Liver (tissue), 9 donors: Measurements from ENCODE around the gene INTS1. TPM values are rescaled to one million over a fixed set of nuclear protein-coding genes. Genes with fewer than 3 reads are reported as not detected.

Experiments
- DNase-seq: peaks from one replicate; pipeline ENCODE4 v3.0.0-alpha.2; 2017; ENCODE audit warnings: low spot score
- H3K27ac ChIP-seq, 2 donors: one replicate each; pipeline ENCODE4 v1.7.0; 2013; ENCODE audit warnings: inconsistent platforms in 2 of 2, low read length in 2 of 2, control low read depth in 1 of 2, low read depth in 1 of 2, mild to moderate bottlenecking in 1 of 2
- H3K27me3 ChIP-seq, 4 donors: one replicate each; pipeline versions ENCODE4 v1.6.1 to v1.7.0; 2013; ENCODE audit warnings: low read length in 3 of 4, inconsistent platforms in 1 of 4, mild to moderate bottlenecking in 1 of 4, moderate library complexity in 1 of 4; ENCODE audit not compliant: control insufficient read depth in 4 of 4, insufficient read depth in 4 of 4
- H3K36me3 ChIP-seq, 4 donors: one replicate each; pipeline versions ENCODE4 v1.6.1 to v1.7.0; 2013; ENCODE audit warnings: low read length in 3 of 4, mild to moderate bottlenecking in 3 of 4, low read depth in 1 of 4, moderate library complexity in 1 of 4; ENCODE audit not compliant: control insufficient read depth in 4 of 4, insufficient read depth in 3 of 4
- H3K4me1 ChIP-seq, 4 donors: one replicate each; pipeline versions ENCODE4 v1.6.1 to v1.7.0; 2013; ENCODE audit warnings: low read length in 3 of 4, mild to moderate bottlenecking in 3 of 4, moderate library complexity in 1 of 4; ENCODE audit not compliant: control insufficient read depth in 4 of 4, insufficient read depth in 4 of 4
- H3K4me3 ChIP-seq, 3 donors: one replicate each; pipeline versions ENCODE4 v1.6.1 to v1.7.0; 2013; ENCODE audit warnings: low read length in 3 of 3, control low read depth in 1 of 3, low read depth in 1 of 3, mild to moderate bottlenecking in 1 of 3
- H3K9ac ChIP-seq, 2 donors: one replicate each; pipeline ENCODE4 v1.7.0; 2013; ENCODE audit warnings: low read length in 2 of 2, mild to moderate bottlenecking in 2 of 2, moderate library complexity in 2 of 2, control low read depth in 1 of 2, low read depth in 1 of 2
- H3K9me3 ChIP-seq, 4 donors: one replicate each; pipeline versions ENCODE4 v1.6.1 to v1.7.0; 2013; ENCODE audit warnings: low read length in 3 of 4; ENCODE audit not compliant: control insufficient read depth in 4 of 4
- EGR1 ChIP-seq, 2 donors: IDR thresholded peaks; 2 replicates each; pipeline ENCODE4 v1.6.1; 2016 to 2018; ENCODE audit warnings: antibody characterized with exemption in 2 of 2, low read depth in 2 of 2
- FOXA1 ChIP-seq: IDR thresholded peaks from 2 replicates; pipeline ENCODE4 v1.6.1; 2016; ENCODE audit warnings: antibody characterized with exemption
- GABPA ChIP-seq, 2 donors: IDR thresholded peaks in 1 of 2; conservative IDR thresholded peaks in 1 of 2; 2 replicates each; pipeline ENCODE4 v1.6.1; 2016; ENCODE audit warnings: antibody characterized with exemption in 2 of 2, mild to moderate bottlenecking in 1 of 2, moderate library complexity in 1 of 2
- HNF4A ChIP-seq, 2 donors: conservative IDR thresholded peaks; 2 replicates each; pipeline ENCODE4 v1.6.1; 2016; ENCODE audit warnings: antibody characterized with exemption in 2 of 2, mild to moderate bottlenecking in 2 of 2
- HNF4G ChIP-seq: IDR thresholded peaks from 2 replicates; pipeline ENCODE4 v1.6.1; 2016; ENCODE audit warnings: antibody characterized with exemption
- JUND ChIP-seq, 2 donors: IDR thresholded peaks; 2 replicates each; pipeline ENCODE4 v1.6.1; 2016; ENCODE audit warnings: antibody characterized with exemption in 2 of 2
- NR2F2 ChIP-seq: IDR thresholded peaks from 2 replicates; pipeline ENCODE4 v1.6.1; 2016; ENCODE audit warnings: antibody characterized with exemption
- RAD21 ChIP-seq, 2 donors: IDR thresholded peaks; 2 replicates each; pipeline ENCODE4 v1.6.1; 2016; ENCODE audit warnings: antibody characterized with exemption in 2 of 2, mild to moderate bottlenecking in 2 of 2
- RXRA ChIP-seq, 2 donors: IDR thresholded peaks; 2 replicates each; pipeline ENCODE4 v1.6.1; 2017 to 2018; ENCODE audit warnings: antibody characterized with exemption in 2 of 2, mild to moderate bottlenecking in 1 of 2
- SP1 ChIP-seq: IDR thresholded peaks from 2 replicates; pipeline ENCODE4 v1.6.1; 2018; ENCODE audit warnings: antibody characterized with exemption, mild to moderate bottlenecking
- TAF1 ChIP-seq: conservative IDR thresholded peaks from 2 replicates; pipeline ENCODE4 v1.6.1; 2016; ENCODE audit warnings: antibody characterized with exemption, mild to moderate bottlenecking
- YY1 ChIP-seq: IDR thresholded peaks from 2 replicates; pipeline ENCODE4 v1.6.1; 2016; ENCODE audit warnings: antibody characterized with exemption, mild to moderate bottlenecking
- WGBS: extraction: QIAGEN DNeasy Blood & Tissue Kit; methylation state at CpG from one replicate; pipeline ENCODE4 v1.1.7; 2013; 5-methylcytosine and 5-hydroxymethylcytosine counted together
- polyA plus RNA-seq, 2 donors: library from polyadenylated mRNA; stranded (reverse) in 1 of 2; unstranded in 1 of 2; fragments of 200-250 nt in 1 of 2; fragments of >200 nt in 1 of 2; fragmentation: Nextera tagmentation in 1 of 2; extraction: Ambion mirVana in 1 of 2; gene quantifications; one replicate each; pipeline versions ENCODE4 v1.2.1 to v1.2.3, GENCODE V29; 2013 to 2015
- total RNA-seq, 2 donors: library from RNA; depleted of rRNA; stranded (reverse); fragments of >200 nt; gene quantifications; one replicate each; pipeline ENCODE4 v1.2.3, GENCODE V29; 2014
- TF ChIP-seq, protein P1 (sequence below): IDR thresholded peaks from 2 replicates; pipeline ENCODE4 v1.6.1; 2016; ENCODE audit warnings: antibody characterized with exemption
- TF ChIP-seq, protein P2 (sequence below): IDR thresholded peaks from 2 replicates; pipeline ENCODE4 v1.6.1; 2016; ENCODE audit warnings: antibody characterized with exemption
- TF ChIP-seq, protein P3 (sequence below): IDR thresholded peaks from 2 replicates; pipeline ENCODE4 v1.6.1; 2016; ENCODE audit warnings: antibody characterized with exemption
- TF ChIP-seq, protein P4 (sequence below): fragments of 150-350 bp; IDR thresholded peaks from 2 replicates; pipeline ENCODE4 v1.5.1; 2017; ENCODE audit warnings: improper control_type of control experiment, low read depth, low read length; ENCODE audit not compliant: missing input control
- TF ChIP-seq, protein P5 (sequence below): IDR thresholded peaks from 2 replicates; pipeline ENCODE4 v1.6.1; 2016; ENCODE audit warnings: antibody characterized with exemption, mild to moderate bottlenecking
- donor health status: healthy.
- donor health status: healthy.
- donor health status: healthy.
- donor health status: healthy.
- donor health status: healthy.

The INTS1 gene
- total and polyA plus RNA-seq, 4 donors, result 14.6 to 37.9 (median 30.7) TPM

DNA sequence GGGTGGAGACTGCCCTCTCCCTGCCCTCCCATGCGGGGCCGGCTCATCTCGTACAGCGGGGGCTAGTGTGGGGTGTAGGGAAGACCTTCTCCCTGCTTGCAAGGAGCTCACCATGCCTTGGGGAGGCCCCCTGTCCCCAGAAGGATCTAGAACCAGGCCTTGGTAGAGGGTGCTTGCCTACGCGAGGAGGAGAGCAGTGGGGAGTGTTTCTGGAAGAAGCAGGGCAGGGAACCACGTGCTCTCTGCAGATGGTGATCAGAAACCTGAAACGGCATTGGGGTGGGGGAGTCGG lies 29.0 kb upstream of the INTS1 start:
- TF ChIP-seq JUND (IDR thresholded peaks at IDR 0.05), result no peak
- TF ChIP-seq, protein P1, sequence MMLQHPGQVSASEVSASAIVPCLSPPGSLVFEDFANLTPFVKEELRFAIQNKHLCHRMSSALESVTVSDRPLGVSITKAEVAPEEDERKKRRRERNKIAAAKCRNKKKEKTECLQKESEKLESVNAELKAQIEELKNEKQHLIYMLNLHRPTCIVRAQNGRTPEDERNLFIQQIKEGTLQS, result no peak
- TF ChIP-seq, protein P2, sequence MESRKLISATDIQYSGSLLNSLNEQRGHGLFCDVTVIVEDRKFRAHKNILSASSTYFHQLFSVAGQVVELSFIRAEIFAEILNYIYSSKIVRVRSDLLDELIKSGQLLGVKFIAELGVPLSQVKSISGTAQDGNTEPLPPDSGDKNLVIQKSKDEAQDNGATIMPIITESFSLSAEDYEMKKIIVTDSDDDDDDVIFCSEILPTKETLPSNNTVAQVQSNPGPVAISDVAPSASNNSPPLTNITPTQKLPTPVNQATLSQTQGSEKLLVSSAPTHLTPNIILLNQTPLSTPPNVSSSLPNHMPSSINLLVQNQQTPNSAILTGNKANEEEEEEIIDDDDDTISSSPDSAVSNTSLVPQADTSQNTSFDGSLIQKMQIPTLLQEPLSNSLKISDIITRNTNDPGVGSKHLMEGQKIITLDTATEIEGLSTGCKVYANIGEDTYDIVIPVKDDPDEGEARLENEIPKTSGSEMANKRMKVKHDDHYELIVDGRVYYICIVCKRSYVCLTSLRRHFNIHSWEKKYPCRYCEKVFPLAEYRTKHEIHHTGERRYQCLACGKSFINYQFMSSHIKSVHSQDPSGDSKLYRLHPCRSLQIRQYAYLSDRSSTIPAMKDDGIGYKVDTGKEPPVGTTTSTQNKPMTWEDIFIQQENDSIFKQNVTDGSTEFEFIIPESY, result no peak
- TF ChIP-seq, protein P3, sequence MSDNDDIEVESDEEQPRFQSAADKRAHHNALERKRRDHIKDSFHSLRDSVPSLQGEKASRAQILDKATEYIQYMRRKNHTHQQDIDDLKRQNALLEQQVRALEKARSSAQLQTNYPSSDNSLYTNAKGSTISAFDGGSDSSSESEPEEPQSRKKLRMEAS, result no peak
- TF ChIP-seq, protein P4, sequence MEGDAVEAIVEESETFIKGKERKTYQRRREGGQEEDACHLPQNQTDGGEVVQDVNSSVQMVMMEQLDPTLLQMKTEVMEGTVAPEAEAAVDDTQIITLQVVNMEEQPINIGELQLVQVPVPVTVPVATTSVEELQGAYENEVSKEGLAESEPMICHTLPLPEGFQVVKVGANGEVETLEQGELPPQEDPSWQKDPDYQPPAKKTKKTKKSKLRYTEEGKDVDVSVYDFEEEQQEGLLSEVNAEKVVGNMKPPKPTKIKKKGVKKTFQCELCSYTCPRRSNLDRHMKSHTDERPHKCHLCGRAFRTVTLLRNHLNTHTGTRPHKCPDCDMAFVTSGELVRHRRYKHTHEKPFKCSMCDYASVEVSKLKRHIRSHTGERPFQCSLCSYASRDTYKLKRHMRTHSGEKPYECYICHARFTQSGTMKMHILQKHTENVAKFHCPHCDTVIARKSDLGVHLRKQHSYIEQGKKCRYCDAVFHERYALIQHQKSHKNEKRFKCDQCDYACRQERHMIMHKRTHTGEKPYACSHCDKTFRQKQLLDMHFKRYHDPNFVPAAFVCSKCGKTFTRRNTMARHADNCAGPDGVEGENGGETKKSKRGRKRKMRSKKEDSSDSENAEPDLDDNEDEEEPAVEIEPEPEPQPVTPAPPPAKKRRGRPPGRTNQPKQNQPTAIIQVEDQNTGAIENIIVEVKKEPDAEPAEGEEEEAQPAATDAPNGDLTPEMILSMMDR, result no peak
- no peak for TF ChIP-seq SP1
- no peak for TF ChIP-seq FOXA1
- TF ChIP-seq TAF1, result no peak
- no peak for TF ChIP-seq NR2F2
- no peak for TF ChIP-seq YY1
- no peak for TF ChIP-seq EGR1 (IDR thresholded peaks at IDR 0.05; ENCODE audit: low read depth in 2 of 2)
- H3K27me3 ChIP-seq, result no peaks in the 10 kb centered on the region
- H3K9me3 ChIP-seq, result no peaks in the 10 kb centered on the region
- no peaks in the 10 kb centered on the region for H3K36me3 ChIP-seq
- peaks cover 8 to 37% (median 28%) of the 10 kb centered on the region in 4 donors for H3K4me1 ChIP-seq
- H3K4me3 ChIP-seq, result peak overlapping the region in 1 of 3 donors; percentile 10
- 69% methylated on average over 9 of the region's 9 CpGs for WGBS
- H3K27ac ChIP-seq, result peak overlapping the region; percentile 92 to 96
- DNase-seq, result no peak
- H3K9ac ChIP-seq, result peak overlapping the region in 1 of 2 donors; percentile 65

DNA sequence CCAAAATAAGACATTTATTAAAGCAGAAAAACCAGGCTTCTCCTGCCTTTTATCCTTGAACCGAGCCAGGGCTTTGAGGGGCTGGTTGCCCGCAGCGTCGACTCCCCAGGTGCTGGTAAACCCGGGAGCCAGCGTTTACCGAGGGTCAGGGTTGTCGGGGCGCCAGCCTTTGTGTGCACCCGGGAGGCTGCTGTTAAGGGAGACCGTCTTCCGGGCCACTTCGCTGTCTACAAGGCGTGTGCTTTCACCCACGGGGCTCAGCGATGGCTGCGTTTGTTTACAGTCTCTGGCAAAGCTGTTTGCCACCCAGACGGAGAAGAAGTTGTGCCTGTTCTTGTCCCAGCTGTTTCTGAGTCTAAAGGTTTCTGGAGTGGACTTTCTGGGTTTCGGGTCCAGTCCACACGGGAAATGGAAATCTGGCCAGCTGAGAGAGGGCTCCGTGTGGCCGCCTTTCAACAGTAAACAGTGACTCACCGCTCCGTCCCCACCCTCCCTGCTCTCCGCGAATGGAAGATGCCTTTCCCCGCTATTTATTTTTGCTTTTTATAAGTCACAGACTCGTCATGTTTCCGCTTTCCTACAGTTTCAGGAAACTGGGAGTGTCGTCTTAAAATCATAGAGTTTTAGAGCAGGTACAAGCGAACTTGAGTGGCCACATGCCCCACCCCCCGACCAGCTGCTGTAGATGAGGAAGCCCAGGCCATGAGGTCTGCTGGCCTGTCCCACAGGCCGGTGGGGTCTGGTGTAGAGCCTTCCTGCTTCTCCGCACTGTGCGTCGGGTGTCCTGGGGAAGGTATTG lies 28.5 kb upstream of the INTS1 start:
- H3K27me3 ChIP-seq, result no peaks in the 10 kb centered on the region
- peak overlapping the region; percentile 80 to 90 for H3K9ac ChIP-seq
- H3K4me1 ChIP-seq, result peaks cover 8 to 37% (median 26%) of the 10 kb centered on the region in 4 donors
- H3K36me3 ChIP-seq, result no peaks in the 10 kb centered on the region
- no peak for DNase-seq
- 19% methylated on average over 36 of the region's 36 CpGs for WGBS
- H3K4me3 ChIP-seq, result peak overlapping the region; percentile 43 to 92 (median 72)
- H3K27ac ChIP-seq, result peak overlapping the region; percentile 92 to 96
- no peaks in the 10 kb centered on the region for H3K9me3 ChIP-seq
- TF ChIP-seq, protein P2, result peak; percentile 84
- TF ChIP-seq NR2F2, result peak; percentile 64
- TF ChIP-seq RAD21 (IDR thresholded peaks at IDR 0.05), result peak in 1 of 2 donors; percentile 14
- peak; percentile 58 to 74 for TF ChIP-seq RXRA (IDR thresholded peaks at IDR 0.05)
- peak in 1 of 2 donors; percentile 66 for TF ChIP-seq GABPA (IDR thresholded peaks at IDR 0.05 in 1 of 2, conservative IDR thresholded peaks at IDR 0.05 in 1 of 2)
- peak; percentile 90 for TF ChIP-seq HNF4G
- peak; percentile 74 for TF ChIP-seq FOXA1
- TF ChIP-seq, protein P1, result peak; percentile 93
- TF ChIP-seq HNF4A (conservative IDR thresholded peaks at IDR 0.05), result peak; percentile 96 to 98
- TF ChIP-seq YY1, result peak; percentile 85
- TF ChIP-seq, protein P5, sequence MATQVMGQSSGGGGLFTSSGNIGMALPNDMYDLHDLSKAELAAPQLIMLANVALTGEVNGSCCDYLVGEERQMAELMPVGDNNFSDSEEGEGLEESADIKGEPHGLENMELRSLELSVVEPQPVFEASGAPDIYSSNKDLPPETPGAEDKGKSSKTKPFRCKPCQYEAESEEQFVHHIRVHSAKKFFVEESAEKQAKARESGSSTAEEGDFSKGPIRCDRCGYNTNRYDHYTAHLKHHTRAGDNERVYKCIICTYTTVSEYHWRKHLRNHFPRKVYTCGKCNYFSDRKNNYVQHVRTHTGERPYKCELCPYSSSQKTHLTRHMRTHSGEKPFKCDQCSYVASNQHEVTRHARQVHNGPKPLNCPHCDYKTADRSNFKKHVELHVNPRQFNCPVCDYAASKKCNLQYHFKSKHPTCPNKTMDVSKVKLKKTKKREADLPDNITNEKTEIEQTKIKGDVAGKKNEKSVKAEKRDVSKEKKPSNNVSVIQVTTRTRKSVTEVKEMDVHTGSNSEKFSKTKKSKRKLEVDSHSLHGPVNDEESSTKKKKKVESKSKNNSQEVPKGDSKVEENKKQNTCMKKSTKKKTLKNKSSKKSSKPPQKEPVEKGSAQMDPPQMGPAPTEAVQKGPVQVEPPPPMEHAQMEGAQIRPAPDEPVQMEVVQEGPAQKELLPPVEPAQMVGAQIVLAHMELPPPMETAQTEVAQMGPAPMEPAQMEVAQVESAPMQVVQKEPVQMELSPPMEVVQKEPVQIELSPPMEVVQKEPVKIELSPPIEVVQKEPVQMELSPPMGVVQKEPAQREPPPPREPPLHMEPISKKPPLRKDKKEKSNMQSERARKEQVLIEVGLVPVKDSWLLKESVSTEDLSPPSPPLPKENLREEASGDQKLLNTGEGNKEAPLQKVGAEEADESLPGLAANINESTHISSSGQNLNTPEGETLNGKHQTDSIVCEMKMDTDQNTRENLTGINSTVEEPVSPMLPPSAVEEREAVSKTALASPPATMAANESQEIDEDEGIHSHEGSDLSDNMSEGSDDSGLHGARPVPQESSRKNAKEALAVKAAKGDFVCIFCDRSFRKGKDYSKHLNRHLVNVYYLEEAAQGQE, result peak; percentile 55
- peak; percentile 75 for TF ChIP-seq TAF1
- TF ChIP-seq SP1, result peak; percentile 92
- peak; percentile 99 for TF ChIP-seq JUND (IDR thresholded peaks at IDR 0.05)
- TF ChIP-seq EGR1 (IDR thresholded peaks at IDR 0.05; ENCODE audit: low read depth in 2 of 2), result peak in 1 of 2 donors; percentile 15
- TF ChIP-seq, protein P3, result peak; percentile 73
